Hippocampal formation (tissue), 2 donors: Measurements from ENCODE around the gene CTIF.

Source experiments
- DNase-seq, 2 donors: peaks; one replicate each; lab custom pipeline; 2025; lab: John Stamatoyannopoulos, UW

The CTIF gene

GRCh38 chr18:48574667-48575300, 36.0 kb downstream of the CTIF start:
- DNase-seq, result no peak

- peak in 1 of 2 donors; percentile 65 for DNase-seq
Observed at GRCh38 chr18:48575301-48575657, 36.4 kb downstream of the CTIF start.

- DNase-seq, result peak; percentile 83 to 88
Observed at GRCh38 chr18:48575658-48576456, 37.0 kb downstream of the CTIF start.

GRCh38 chr18:48576457-48576771, 37.6 kb downstream of the CTIF start:
- peak in 1 of 2 donors; percentile 83 for DNase-seq

- no peak for DNase-seq
Observed at GRCh38 chr18:48577478-48578190, 38.8 kb downstream of the CTIF start.

GRCh38 chr18:48578289-48578688, 39.5 kb downstream of the CTIF start:
- DNase-seq, result no peak

- DNase-seq, result no peak
Observed at GRCh38 chr18:48580066-48580465, 41.2 kb downstream of the CTIF start.

GRCh38 chr18:48580782-48581181, 42.0 kb downstream of the CTIF start:
- DNase-seq, result no peak

GRCh38 chr18:48581206-48581605, 42.4 kb downstream of the CTIF start:
- no peak for DNase-seq

- DNase-seq, result no peak
Observed at GRCh38 chr18:48581941-48582340, 43.1 kb downstream of the CTIF start.

GRCh38 chr18:48582946-48583345, 44.1 kb downstream of the CTIF start:
- DNase-seq, result no peak

- DNase-seq, result no peak
Observed at GRCh38 chr18:48583573-48583972, 44.7 kb downstream of the CTIF start.

- peak; percentile 69 to 87 for DNase-seq
Observed at GRCh38 chr18:48589797-48590519, 51.1 kb downstream of the CTIF start.

- no peak for DNase-seq
Observed at GRCh38 chr18:48590678-48591077, 51.8 kb downstream of the CTIF start.

GRCh38 chr18:48592540-48593171, 53.8 kb downstream of the CTIF start:
- DNase-seq, result peak; percentile 28 to 44

- no peak for DNase-seq
Observed at GRCh38 chr18:48594471-48595094, 55.8 kb downstream of the CTIF start.

GRCh38 chr18:48595703-48596218, 56.9 kb downstream of the CTIF start:
- DNase-seq, result no peak

- no peak for DNase-seq
Observed at GRCh38 chr18:48597110-48597509, 58.3 kb downstream of the CTIF start.

- no peak for DNase-seq
Observed at GRCh38 chr18:48597671-48598070, 58.8 kb downstream of the CTIF start.

GRCh38 chr18:48599391-48599790, 60.6 kb downstream of the CTIF start:
- DNase-seq, result no peak

- no peak for DNase-seq
Observed at GRCh38 chr18:48600046-48600445, 61.2 kb downstream of the CTIF start.
